PC-9 (cell line): ENCODE measurements around the gene MICA. TPM values are rescaled to one million over a fixed set of nuclear protein-coding genes. Genes with fewer than 3 reads are reported as not detected.

ENCODE experiments used
- BruUV-seq: library from RNA; stranded (reverse); fragments of 400-500 nt; replicated peaks from 2 replicates; lab custom pipeline; 2021; lab: Mats Ljungman, UMichigan
- CTCF ChIA-PET: fragments of 300-600 bp; sonication (Branson Sonifier 250); formaldehyde crosslinking; loops from one replicate; lab custom pipeline; 2022; ENCODE audit warnings: antibody characterized with exemption; lab: Charles Lee
- POLR2A ChIA-PET: fragments of 300-600 bp; sonication (Branson Sonifier 250); formaldehyde crosslinking; loops from one replicate; lab custom pipeline; 2022; ENCODE audit warnings: antibody characterized with exemption; ENCODE audit not compliant: unreplicated experiment; lab: Charles Lee
- DNase-seq, 2 experiments: peaks; one replicate each; pipeline versions ENCODE4 v3.0.0 to v3.0.0-alpha.2; 2015 to 2022; ENCODE audit warnings: mixed read lengths in 1 of 2
- H2AFZ ChIP-seq: fragments of 200-600 bp; sonication (generic); 2 replicates; pipeline ENCODE4 v1.8.1; 2017; ENCODE audit warnings: antibody characterized with exemption
- H3F3A ChIP-seq: fragments of 200-600 bp; sonication (generic); 2 replicates; pipeline ENCODE4 v1.8.1; 2017; ENCODE audit warnings: antibody characterized with exemption, mild to moderate bottlenecking, low read depth; ENCODE audit not compliant: insufficient read depth
- H3K27ac ChIP-seq: fragments of 200-600 bp; sonication (generic); 2 replicates; pipeline ENCODE4 v1.6.1; 2016; ENCODE audit warnings: mixed run types
- H3K27me3 ChIP-seq: fragments of 200-600 bp; sonication (generic); 2 replicates; pipeline ENCODE4 v1.6.1; 2016; ENCODE audit warnings: low read depth, mixed run types; ENCODE audit not compliant: insufficient read depth
- H3K36me3 ChIP-seq: fragments of 200-600 bp; sonication (generic); 2 replicates; pipeline ENCODE4 v1.6.1; 2016; ENCODE audit warnings: low read depth, mixed run types
- H3K4me1 ChIP-seq: fragments of 200-600 bp; sonication (generic); replicated peaks from 2 replicates; pipeline ENCODE4 v1.6.1; 2016; ENCODE audit warnings: mixed run types; ENCODE audit not compliant: insufficient read depth
- H3K4me2 ChIP-seq: fragments of 200-600 bp; sonication (generic); 2 replicates; pipeline ENCODE4 v1.6.1; 2017; ENCODE audit warnings: mixed run types
- H3K4me3 ChIP-seq: fragments of 200-600 bp; sonication (generic); 2 replicates; pipeline ENCODE4 v1.6.1; 2016; ENCODE audit warnings: mixed run types
- H3K79me2 ChIP-seq: fragments of 200-600 bp; sonication (generic); 2 replicates; pipeline ENCODE4 v1.6.1; 2017; ENCODE audit warnings: low read depth, mixed run types
- H3K9me2 ChIP-seq: fragments of 200-600 bp; sonication (generic); 2 replicates; pipeline ENCODE4 v1.8.1; 2017; ENCODE audit warnings: mild to moderate bottlenecking; ENCODE audit not compliant: insufficient read depth
- H3K9me3 ChIP-seq: fragments of 200-600 bp; sonication (generic); 2 replicates; pipeline ENCODE4 v1.8.1; 2016; ENCODE audit warnings: low read depth; ENCODE audit not compliant: insufficient read depth
- H4K20me1 ChIP-seq: fragments of 200-600 bp; sonication (generic); 2 replicates; pipeline ENCODE4 v1.8.1; 2017; ENCODE audit not compliant: insufficient read depth
- CTCF ChIP-seq: fragments of 200-600 bp; sonication (generic); conservative IDR thresholded peaks from 2 replicates; pipeline ENCODE4 v1.6.1; 2017; ENCODE audit warnings: mixed run types, antibody characterized with exemption, mild to moderate bottlenecking, moderate library complexity
- EZH2 ChIP-seq: fragments of 200-600 bp; sonication (generic); IDR thresholded peaks from 2 replicates; pipeline ENCODE4 v1.8.0; 2017; ENCODE audit warnings: antibody characterized with exemption, low read depth
- intact Hi-C: fragments of 100-400 bp; cut with micrococcal nuclease; formaldehyde crosslinking; loops from one replicate; pipeline ENCODE4 v1.10.0; 2022; ENCODE audit not compliant: unreplicated experiment
- total RNA-seq: library from RNA; stranded (reverse); gene quantifications from 2 replicates; pipeline ENCODE4 v1.2.3, GENCODE V29; 2021

MICA gene
- total RNA-seq, 1 experiment from 2014 or later = 13.5 TPM

GRCh38 chr6:31393932-31394331 is 9.5 kb upstream of the MICA start:
- DNase-seq = no peak
- no peak overlapping the region for H3K4me2 ChIP-seq
- no TSS peak for BruUV-seq
- H3K9me2 ChIP-seq = no peaks in the 10 kb centered on the region
- no peaks in the 10 kb centered on the region for H3F3A ChIP-seq
- H3K4me1 ChIP-seq = peaks cover 2% of the 10 kb centered on the region; the same call in 1 of the 2 replicates
- ChIA-PET CTCF (interaction anchor here (0.6 kb wide), 1 partner anchor 120 kb away, joined by 4 read pairs; no protein-coding TSS in a partner anchor), POLR2A (no interaction called here)
- H3K27ac ChIP-seq = no peak overlapping the region
- no peak overlapping the region for H2AFZ ChIP-seq
- H3K27me3 ChIP-seq = no peaks in the 10 kb centered on the region
- intact Hi-C loops = no loop called here
- H3K4me3 ChIP-seq = no peak overlapping the region
- H4K20me1 ChIP-seq = no peaks in the 10 kb centered on the region
- H3K9me3 ChIP-seq = no peaks in the 10 kb centered on the region
- TF ChIP-seq CTCF (no peak), EZH2 (no peak)
- H3K36me3 ChIP-seq = no peaks in the 10 kb centered on the region
- no peaks in the 10 kb centered on the region for H3K79me2 ChIP-seq

GRCh38 chr6:31394381-31394780 is 9.0 kb upstream of the MICA start:
- CTCF ChIA-PET = no interaction called here
- no peak for DNase-seq
- Histone ChIP-seq H3K4me1 (peaks cover 4% of the 10 kb centered on the region; the same call in 1 of the 2 replicates), H3K9me3 (no peaks in the 10 kb centered on the region), H4K20me1 (no peaks in the 10 kb centered on the region), H3K4me3 (no peak overlapping the region), H3K9me2 (no peaks in the 10 kb centered on the region), H3F3A (no peaks in the 10 kb centered on the region), H3K27ac (no peak overlapping the region), H2AFZ (no peak overlapping the region), H3K4me2 (no peak overlapping the region), H3K79me2 (no peaks in the 10 kb centered on the region), H3K27me3 (no peaks in the 10 kb centered on the region), H3K36me3 (no peaks in the 10 kb centered on the region)
- intact Hi-C loops = no loop called here
- TF ChIP-seq EZH2 (no peak), CTCF (no peak)
- no TSS peak for BruUV-seq
- POLR2A ChIA-PET = no interaction called here

- TF ChIP-seq EZH2 (no peak), CTCF (no peak)
- intact Hi-C loops = no loop called here
- no peaks in the 10 kb centered on the region for H4K20me1 ChIP-seq
- H3K4me2 ChIP-seq = no peak overlapping the region
- no peaks in the 10 kb centered on the region for H3K9me2 ChIP-seq
- peaks cover 4% of the 10 kb centered on the region; the same call in 1 of the 2 replicates for H3K4me1 ChIP-seq
- no TSS peak for BruUV-seq
- H3K79me2 ChIP-seq = no peaks in the 10 kb centered on the region
- no peaks in the 10 kb centered on the region for H3F3A ChIP-seq
- no peak overlapping the region for H3K27ac ChIP-seq
- ChIA-PET CTCF (no interaction called here), POLR2A (no interaction called here)
- H2AFZ ChIP-seq = no peak overlapping the region
- no peaks in the 10 kb centered on the region for H3K27me3 ChIP-seq
- no peaks in the 10 kb centered on the region for H3K9me3 ChIP-seq
- no peak for DNase-seq
- no peak overlapping the region for H3K4me3 ChIP-seq
- H3K36me3 ChIP-seq = no peaks in the 10 kb centered on the region
Measured at GRCh38 chr6:31395832-31396231, 7.6 kb upstream of the MICA start.
